HG03439 (cell line): ENCODE results near the gene RPL28.
"Not testable (repeated sequence)": the region's sequence is repeated elsewhere in the genome, so short reads cannot be mapped to it uniquely, and the experiment has no call there.

Experiments used
- ATAC-seq: cut with Tn5 transposase; IDR thresholded peaks from one replicate; pipeline ENCODE4 v1.9.1; 2021; ENCODE audit warnings: mild to moderate bottlenecking, moderate library complexity; ENCODE audit not compliant: unreplicated experiment

Gene RPL28

GRCh38 chr19:55391191-55391670 lies 5.5 kb downstream of the RPL28 start:
- no peak for ATAC-seq

GRCh38 chr19:55391702-55392615 lies 6.2 kb downstream of the RPL28 start:
- no peak for ATAC-seq

- ATAC-seq, result no peak
These were observed 7.4 kb downstream of the RPL28 start for GRCh38 chr19:55392820-55393761.

- ATAC-seq, result no peak
These were observed 12.6 kb downstream of the RPL28 start for GRCh38 chr19:55398200-55398925.

GRCh38 chr19:55400281-55401087 lies 14.8 kb downstream of the RPL28 start:
- ATAC-seq, result no peak

- not testable (repeated sequence) for ATAC-seq
These were observed 15.7 kb downstream of the RPL28 start for GRCh38 chr19:55401390-55401789.

GRCh38 chr19:55402509-55402908 lies 16.8 kb downstream of the RPL28 start:
- no peak for ATAC-seq

GRCh38 chr19:55405638-55406037 lies 19.9 kb downstream of the RPL28 start:
- no peak for ATAC-seq

- no peak for ATAC-seq
These were observed 20.5 kb downstream of the RPL28 start for GRCh38 chr19:55406091-55406825.

GRCh38 chr19:55406826-55407549 lies 21.3 kb downstream of the RPL28 start:
- no peak for ATAC-seq

- not testable (repeated sequence) for ATAC-seq
These were observed 21.7 kb downstream of the RPL28 start, which contains the start of gene UBE2S for GRCh38 chr19:55407550-55407799. TSS of gene UBE2S (minus strand) at chr19:55407788. CDS start at chr19:55407589, 199 bp downstream.

GRCh38 chr19:55407800-55408532 lies 22.2 kb downstream of the RPL28 start:
- ATAC-seq, result peak; percentile 84

- no peak for ATAC-seq
These were observed 22.8 kb downstream of the RPL28 start for GRCh38 chr19:55408533-55408872.

GRCh38 chr19:55409179-55409578 lies 23.4 kb downstream of the RPL28 start:
- not testable (repeated sequence) for ATAC-seq

- ATAC-seq, result no peak
These were observed 24.4 kb downstream of the RPL28 start for GRCh38 chr19:55410168-55410567.

GRCh38 chr19:55418185-55418584 lies 32.5 kb downstream of the RPL28 start:
- no peak for ATAC-seq

- ATAC-seq, result no peak
These were observed 33.4 kb downstream of the RPL28 start for GRCh38 chr19:55419103-55419502.

- ATAC-seq, result no peak
These were observed 34.0 kb downstream of the RPL28 start for GRCh38 chr19:55419624-55420236.
